ENCODE results near the gene LRIT3.
"Not testable (repeated sequence)": the region's sequence is repeated elsewhere in the genome, so short reads cannot be mapped to it uniquely, and the experiment has no call there.

Gene LRIT3

GRCh38 chr4:109850601-109851000 is 2.7 kb downstream of the LRIT3 start:
- DNase-seq = no peak

GRCh38 chr4:109859426-109860300 is 11.8 kb downstream of the LRIT3 start:
- not testable (repeated sequence) for DNase-seq

DNA sequence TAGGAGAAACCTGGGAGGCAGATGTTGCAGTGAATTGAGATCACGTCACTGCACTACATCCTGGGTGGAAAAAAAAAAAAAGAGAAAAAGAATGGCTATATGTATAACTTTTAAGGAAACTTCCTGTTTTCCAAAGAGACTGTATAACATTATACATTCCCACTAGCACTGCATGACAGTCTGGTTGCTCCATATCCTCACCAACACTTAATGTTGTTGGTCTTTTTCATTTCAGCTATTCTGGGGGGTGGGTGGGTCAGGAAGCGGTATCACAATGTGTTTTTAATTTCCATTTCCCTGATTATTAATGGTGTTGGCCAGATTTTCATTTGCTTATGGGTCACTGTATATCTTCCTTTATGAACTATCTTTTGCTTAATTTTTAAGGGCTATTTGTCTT is 13.4 kb downstream of the LRIT3 start:
- no peak for DNase-seq

DNA sequence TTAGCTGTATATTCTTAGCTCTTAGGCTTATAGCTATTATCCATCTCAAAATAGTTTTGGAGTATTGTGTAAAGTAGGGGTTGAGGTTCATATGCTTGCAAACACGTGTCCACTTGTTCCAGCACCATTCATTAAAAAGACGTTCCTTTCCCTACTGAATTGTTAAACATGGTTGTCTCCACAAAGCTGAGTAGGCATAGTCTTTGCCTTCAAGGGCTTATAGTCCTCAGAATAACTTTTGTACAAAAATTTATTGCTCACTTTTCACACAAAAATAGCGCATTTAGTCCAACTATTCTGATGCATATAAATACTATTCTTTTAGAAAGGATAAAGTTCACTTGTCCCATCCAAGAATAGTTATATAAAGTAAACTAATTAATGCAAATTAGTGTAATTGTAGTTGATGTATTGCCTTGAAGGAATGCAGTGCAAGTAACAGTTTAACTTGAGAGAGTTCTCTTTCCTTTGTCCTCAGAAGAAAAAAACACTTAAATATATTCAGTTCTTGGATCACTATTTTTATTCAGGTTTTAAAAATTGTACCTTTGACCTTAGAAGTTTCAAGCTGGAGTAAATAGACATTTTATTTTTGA is 14.1 kb downstream of the LRIT3 start:
- no peak for DNase-seq

- DNase-seq = no peak
These were observed 16.2 kb downstream of the LRIT3 start for GRCh38 chr4:109864134-109864533.

- no peak for DNase-seq
These were observed 22.2 kb downstream of the LRIT3 start for GRCh38 chr4:109870061-109870460.

- no peak for DNase-seq
These were observed 24.2 kb downstream of the LRIT3 start for GRCh38 chr4:109872065-109872464.

DNA sequence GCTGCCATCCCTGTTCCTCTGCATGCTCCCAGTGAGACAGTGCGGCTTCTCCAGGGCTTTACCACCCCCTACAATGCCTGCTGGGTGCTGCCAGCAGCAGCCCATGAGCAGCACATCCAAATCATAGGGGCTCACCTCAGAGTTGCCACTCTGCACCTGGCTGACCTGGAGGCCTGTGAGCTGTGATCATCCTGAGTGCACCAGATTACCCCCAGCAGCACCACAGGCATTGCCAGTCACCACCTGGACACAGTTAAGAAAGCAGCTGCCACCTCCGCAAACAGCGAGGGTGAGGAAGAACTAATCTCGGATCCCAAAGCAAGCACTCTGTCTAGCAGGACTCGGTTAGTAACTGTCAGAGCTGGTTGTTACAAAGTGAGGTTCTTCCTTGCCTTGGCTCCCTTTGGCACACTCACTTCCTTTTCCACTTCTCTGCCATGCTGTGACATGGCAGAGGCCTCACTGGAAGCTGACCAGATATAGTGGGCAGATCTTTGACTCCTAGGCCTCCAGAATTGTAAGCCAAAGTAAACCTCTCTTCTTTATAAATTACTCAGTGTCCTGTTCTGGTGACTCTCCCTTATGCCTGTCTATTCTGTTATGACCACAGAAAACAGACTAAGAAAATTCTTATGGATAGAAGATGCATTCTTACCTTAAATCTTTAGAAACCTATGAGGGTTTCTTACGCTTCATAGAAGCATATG is 25.2 kb downstream of the LRIT3 start:
- no peak for DNase-seq

- DNase-seq = no peak
These were observed 26.0 kb downstream of the LRIT3 start for GRCh38 chr4:109873791-109874514.

GRCh38 chr4:109875106-109875505 is 27.2 kb downstream of the LRIT3 start:
- no peak for DNase-seq

GRCh38 chr4:109875553-109875952 is 27.6 kb downstream of the LRIT3 start:
- not testable (repeated sequence) for DNase-seq

DNA sequence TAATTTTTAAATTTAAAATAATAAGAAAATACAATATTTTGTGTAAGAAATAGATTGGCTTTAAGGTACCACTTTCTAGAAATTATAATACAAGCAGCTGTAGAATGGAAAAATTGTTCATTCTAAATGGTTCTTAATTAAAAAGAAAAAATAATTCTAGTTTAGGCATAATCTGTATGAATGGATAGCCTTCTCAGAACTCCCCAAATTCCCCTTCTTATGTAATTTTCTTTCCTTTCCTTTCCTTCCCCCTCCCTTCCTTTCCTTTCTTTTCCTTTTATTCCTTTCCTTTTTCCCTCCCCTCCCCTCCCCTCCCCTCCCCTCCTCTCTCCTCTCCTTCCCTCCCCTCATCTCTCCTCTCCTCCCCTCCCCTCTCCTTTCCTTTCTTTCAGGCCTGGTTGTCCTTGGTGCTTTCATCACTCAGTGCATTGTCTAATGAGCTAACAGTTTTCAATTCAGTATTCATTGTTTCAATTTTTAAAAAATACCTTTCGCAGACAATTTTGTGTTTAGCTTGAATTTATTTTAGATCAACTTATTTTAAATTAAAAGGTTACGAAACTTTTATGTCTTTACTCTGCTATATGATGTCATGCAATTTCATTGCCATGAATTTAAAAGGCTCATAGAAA is 28.8 kb downstream of the LRIT3 start:
- no peak for DNase-seq

- no peak for DNase-seq
These were observed 29.5 kb downstream of the LRIT3 start for GRCh38 chr4:109877400-109877799.

- DNase-seq = no peak
These were observed 30.4 kb downstream of the LRIT3 start for GRCh38 chr4:109878355-109878754.

DNA sequence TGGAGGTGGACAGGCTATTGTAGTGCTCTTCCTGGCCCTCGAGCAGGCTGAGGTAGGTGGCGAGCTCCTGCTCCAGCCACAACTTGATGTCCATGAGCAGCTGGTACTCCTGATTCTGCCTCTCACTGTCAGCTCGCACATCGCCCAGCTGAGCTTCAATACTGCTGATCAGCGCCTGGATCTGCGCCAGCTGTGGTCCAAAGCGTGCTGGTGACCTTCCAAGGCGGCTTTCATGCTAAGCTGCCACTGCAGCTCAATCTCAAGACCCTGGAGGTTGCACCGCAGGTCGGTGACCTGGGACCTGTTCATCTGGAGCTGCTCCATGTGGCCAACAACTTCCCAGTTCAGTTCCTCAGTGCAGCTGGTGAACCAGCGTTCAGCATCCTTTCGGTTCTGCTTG is 31.2 kb downstream of the LRIT3 start:
- DNase-seq = no peak

- DNase-seq = no peak
These were observed 31.9 kb downstream of the LRIT3 start for GRCh38 chr4:109879636-109880314.

GRCh38 chr4:109886303-109886702 is 38.4 kb downstream of the LRIT3 start:
- DNase-seq = no peak

- no peak for DNase-seq
These were observed 39.2 kb downstream of the LRIT3 start for GRCh38 chr4:109887071-109887470.

DNA sequence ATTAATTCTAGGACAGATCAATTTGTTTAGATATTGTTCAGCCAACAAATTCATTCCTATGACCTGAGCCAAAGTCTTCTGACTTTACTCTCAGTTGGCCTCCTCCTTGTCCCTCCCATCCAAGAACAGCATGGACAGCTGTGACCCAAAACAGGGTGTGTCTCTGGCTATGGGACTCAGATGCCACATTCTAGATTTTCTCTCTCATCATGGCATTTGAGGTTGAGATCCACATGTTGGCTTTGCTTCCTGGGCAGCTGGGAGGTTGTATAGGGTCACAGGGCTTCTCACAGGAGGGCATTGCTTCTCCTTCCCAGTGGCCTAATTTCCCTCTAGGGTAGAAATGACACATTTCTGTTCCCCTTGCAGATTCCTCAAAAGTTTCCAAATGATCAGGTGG is 42.2 kb downstream of the LRIT3 start:
- no peak for DNase-seq

DNA sequence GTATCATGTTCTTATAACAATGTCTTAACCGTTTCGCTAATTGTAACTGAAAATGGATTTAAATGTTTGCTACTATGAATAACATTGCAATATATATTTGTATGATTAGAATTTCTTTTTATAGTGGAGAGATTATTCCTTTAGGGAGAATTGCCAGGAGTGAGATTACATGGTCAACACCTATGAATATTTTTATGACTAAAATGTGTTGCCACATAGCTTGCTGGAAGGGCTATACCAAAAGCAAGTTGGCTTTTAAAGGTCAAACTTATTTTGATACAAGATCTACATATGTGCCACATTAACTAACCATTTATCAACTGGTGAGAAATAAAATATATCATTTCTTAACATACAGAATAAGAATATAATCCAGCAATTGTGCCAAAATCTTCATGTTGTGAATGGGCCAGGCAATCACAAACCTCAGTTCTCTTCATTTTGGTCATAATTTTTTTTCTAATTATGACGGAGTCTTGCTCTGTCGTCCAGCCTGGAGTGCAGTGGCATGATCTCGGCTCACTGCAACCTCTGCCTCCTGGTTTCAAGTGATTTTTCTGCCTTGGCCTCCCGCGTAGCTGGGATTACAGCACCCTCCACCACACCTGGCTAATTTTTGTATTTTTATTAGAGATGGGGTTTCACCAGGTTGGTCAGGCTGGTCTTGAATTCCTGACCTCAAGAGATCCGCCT is 54.8 kb downstream of the LRIT3 start:
- no peak for DNase-seq

GRCh38 chr4:109908731-109909130 is 60.8 kb downstream of the LRIT3 start:
- DNase-seq = no peak

Measured in activated CD4-positive, alpha-beta T cell treated with anti-CD3 and anti-CD28 coated beads, Interleukin-2, amount 50 U/mL, for 4 hours (primary cell).